Retinal pigment epithelial cell (primary cell): ENCODE results near the gene SERTAD1.

Source experiments
- DNase-seq: peaks from one replicate; pipeline ENCODE4 v3.0.0-alpha.2; 2010; ENCODE audit warnings: low read depth
- H3K4me3 ChIP-seq: 2 replicates; pipeline ENCODE4 v1.5.1; 2011; ENCODE audit warnings: mild to moderate bottlenecking, low read length, control low read depth, moderate library complexity
- TF ChIP-seq, protein P1 (sequence below): conservative IDR thresholded peaks from 2 replicates; pipeline ENCODE4 v1.5.1; 2011; ENCODE audit warnings: low read depth, low read length, control low read depth, inconsistent platforms

The SERTAD1 gene

GRCh38 chr19:40395956-40396355, 29.8 kb downstream of the SERTAD1 start:
- DNase-seq, result no peak
- no peak overlapping the region for H3K4me3 ChIP-seq
- TF ChIP-seq, protein P1, sequence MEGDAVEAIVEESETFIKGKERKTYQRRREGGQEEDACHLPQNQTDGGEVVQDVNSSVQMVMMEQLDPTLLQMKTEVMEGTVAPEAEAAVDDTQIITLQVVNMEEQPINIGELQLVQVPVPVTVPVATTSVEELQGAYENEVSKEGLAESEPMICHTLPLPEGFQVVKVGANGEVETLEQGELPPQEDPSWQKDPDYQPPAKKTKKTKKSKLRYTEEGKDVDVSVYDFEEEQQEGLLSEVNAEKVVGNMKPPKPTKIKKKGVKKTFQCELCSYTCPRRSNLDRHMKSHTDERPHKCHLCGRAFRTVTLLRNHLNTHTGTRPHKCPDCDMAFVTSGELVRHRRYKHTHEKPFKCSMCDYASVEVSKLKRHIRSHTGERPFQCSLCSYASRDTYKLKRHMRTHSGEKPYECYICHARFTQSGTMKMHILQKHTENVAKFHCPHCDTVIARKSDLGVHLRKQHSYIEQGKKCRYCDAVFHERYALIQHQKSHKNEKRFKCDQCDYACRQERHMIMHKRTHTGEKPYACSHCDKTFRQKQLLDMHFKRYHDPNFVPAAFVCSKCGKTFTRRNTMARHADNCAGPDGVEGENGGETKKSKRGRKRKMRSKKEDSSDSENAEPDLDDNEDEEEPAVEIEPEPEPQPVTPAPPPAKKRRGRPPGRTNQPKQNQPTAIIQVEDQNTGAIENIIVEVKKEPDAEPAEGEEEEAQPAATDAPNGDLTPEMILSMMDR, result no peak

DNA sequence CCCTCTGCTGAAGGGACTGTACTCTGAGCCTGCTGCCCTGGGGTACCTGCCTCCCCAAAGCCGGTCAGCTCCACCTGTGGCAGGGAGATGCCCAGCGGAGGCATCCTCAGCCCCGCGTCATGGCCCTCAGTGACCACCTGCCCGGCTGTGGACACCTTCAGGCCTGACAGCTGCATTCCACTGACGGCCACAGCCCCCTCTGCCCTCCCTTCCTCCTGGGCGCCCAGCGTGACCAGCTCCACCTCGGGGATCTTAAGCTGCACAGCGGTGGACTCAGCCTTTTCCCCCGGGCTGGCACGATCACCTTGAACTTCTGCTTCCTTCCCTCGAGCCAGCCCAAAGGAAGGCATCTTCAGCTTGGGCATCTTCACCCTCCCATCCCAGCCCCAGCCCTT, 31.0 kb downstream of the SERTAD1 start:
- TF ChIP-seq, protein P1, result no peak
- no peak overlapping the region for H3K4me3 ChIP-seq
- no peak for DNase-seq

DNA sequence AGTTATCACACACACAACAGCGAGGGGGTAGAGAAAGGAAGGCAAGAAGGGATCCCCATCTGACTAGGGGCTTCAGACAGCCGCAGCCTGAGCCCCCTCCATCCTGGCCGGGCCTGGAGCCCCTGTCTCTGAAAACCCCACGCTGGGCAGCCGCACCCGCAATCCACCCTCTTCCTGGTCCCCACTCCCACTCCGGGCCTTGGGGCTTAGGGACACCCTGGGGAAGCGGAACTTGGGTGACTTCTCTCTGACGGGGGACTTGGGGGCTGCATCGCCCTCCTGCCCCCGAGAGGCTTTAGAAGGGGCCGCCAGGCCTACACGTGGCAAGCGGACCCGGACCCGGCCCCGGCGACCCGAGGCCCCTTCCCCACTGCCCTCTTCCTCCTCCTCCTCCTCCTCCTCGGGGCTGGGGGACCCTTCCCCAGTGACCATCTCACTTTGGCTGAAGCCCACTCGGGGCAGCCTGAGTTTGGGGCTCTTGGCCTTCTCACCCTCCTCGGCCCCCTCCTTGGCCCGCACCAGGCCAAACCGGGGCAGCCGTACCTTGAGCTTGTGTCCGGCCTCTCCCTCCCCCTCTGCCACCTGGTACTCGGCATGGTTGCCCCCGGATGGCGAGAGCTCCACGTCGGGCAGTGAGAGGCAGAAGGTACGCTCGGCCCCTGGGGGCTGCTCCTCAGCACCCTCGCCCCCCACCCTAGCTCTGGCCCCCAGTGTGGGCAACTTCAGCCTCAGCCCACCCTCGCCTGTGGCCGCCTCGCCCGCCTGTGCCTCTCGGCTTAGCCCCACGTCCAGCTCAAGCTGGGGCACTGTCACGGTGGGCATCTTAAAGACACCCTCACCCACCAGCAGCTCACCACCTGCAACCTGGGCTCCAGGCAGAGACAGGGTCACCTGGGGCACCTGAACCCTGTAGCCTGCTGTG, 31.6 kb downstream of the SERTAD1 start:
- DNase-seq, result no peak
- H3K4me3 ChIP-seq, result no peak overlapping the region

DNA sequence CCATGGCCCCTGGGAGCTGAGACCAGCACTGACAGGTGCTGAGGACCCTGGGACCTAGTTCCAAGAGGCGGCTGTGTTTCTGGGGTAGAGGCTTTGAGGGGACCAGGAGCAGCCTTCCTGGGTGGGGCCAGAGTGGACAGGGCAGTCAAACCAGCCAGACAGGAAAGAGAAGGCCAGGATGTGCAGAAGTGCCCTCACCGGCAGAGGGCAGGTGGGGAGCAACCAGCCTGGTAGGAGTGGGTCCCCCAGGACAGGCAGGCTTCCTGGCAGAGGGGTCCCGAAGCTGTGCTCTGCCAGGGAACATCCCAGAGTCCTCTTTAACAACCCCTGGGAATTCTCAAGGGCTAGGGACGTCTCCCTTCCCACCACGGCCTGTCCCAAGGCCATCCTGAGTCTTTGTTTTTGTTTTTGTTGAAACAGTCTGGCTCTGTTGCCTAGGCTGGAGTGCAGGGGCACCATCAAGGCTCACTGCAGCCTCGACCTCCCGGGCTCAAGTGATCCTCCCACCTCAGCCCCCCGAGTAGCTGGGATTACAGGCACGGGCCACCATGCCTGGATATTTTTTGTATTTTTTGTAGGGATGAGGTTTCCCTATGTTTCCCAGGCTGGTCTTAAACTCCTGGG, 32.8 kb downstream of the SERTAD1 start:
- TF ChIP-seq, protein P1, result peak; percentile 26
- no peak overlapping the region for H3K4me3 ChIP-seq
- no peak for DNase-seq

More for the DNA sequence above, 31.6 kb downstream of the SERTAD1 start:
- TF ChIP-seq, protein P1, result no peak

- DNase-seq, result no peak
- TF ChIP-seq, protein P1, result no peak
- H3K4me3 ChIP-seq, result no peak overlapping the region
Observed at GRCh38 chr19:40392123-40392522, 33.7 kb downstream of the SERTAD1 start.

DNA sequence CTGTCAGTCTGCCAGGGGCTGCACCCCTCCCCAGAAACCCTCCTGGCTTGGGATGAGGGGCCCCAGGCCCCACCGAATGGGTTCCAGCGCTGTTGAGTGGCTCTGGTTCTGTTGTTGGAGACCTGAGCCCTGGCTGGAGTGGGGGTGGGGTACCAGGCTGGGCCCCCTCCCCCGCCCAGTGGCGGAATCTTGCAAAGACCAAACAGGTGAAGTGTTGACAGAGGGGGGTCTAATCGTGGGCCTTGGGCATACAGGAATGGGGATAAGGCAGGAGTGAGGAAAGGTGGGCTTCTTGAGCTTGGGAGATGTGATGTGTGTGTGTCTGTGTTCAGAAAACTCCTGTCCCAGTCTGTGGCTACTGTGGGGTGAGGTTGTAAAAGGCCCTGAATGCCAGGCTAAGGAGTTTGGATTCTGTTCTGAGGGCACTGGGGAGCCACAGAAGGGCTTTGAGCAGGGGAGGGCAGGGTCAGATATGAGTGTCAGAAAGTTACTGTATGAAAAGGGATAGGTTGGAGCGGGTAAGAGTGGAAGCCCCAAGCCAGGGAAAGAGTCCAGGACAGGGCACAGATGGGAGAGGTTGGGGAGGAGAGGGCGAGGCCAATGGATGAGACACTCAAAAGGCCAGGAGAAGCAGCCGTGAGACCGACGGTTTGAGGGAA, 35.6 kb downstream of the SERTAD1 start, which contains the start of gene HIPK4:
Gene HIPK4, minus strand, starts transcription at position 98 of the 659 bp plus-strand sequence. CDS start 279 bp downstream, outside the sequence.
- no peak within 1 kb of the TSS for H3K4me3 ChIP-seq
- no peak for DNase-seq
- TF ChIP-seq, protein P1, result no peak
